RWPE2 (cell line): ENCODE measurements around the gene MRPS15.
A peak's percentile ranks its signal among the peaks of the same experiment; 100 is the strongest.

Source experiments
- ATAC-seq: fragments of 200-7000 bp; cut with Tn5 transposase; 3 replicates; pipeline ENCODE4 v1.9.1; 2021; ENCODE audit warnings: low read depth
- DNase-seq: peaks from one replicate; pipeline ENCODE4 v3.0.0-alpha.2; 2020; ENCODE audit warnings: low spot score
- H3K27ac ChIP-seq: fragments of 450-650 bp; 2 replicates; pipeline ENCODE4 v1.5.1; 2017; ENCODE audit warnings: mild to moderate bottlenecking; ENCODE audit not compliant: poor library complexity, severe bottlenecking
- H3K27me3 ChIP-seq: fragments of 250-450 bp; sonication (Bioruptor Pico); 2 replicates; pipeline ENCODE4 v1.5.1; 2021; ENCODE audit warnings: mild to moderate bottlenecking, moderate library complexity; ENCODE audit not compliant: insufficient read depth, poor library complexity, severe bottlenecking
- H3K36me3 ChIP-seq: fragments of 250-450 bp; sonication (Bioruptor Pico); 2 replicates; pipeline ENCODE4 v1.5.1; 2020; ENCODE audit warnings: low read depth, mild to moderate bottlenecking, moderate library complexity
- H3K4me1 ChIP-seq: fragments of 250-450 bp; sonication (Bioruptor Pico); 2 replicates; pipeline ENCODE4 v1.5.1; 2021; ENCODE audit warnings: mild to moderate bottlenecking, moderate library complexity; ENCODE audit not compliant: insufficient read depth, poor library complexity, severe bottlenecking
- H3K4me3 ChIP-seq: fragments of 250-450 bp; sonication (Bioruptor Pico); 2 replicates; pipeline ENCODE4 v1.5.1; 2021; ENCODE audit warnings: mild to moderate bottlenecking, moderate library complexity; ENCODE audit not compliant: severe bottlenecking
- H3K9me3 ChIP-seq: fragments of 250-450 bp; sonication (Bioruptor Pico); 2 replicates; pipeline ENCODE4 v1.5.1; 2021; ENCODE audit warnings: mild to moderate bottlenecking, moderate library complexity; ENCODE audit not compliant: severe bottlenecking
- CTCF ChIP-seq: fragments of 450-650 bp; IDR thresholded peaks from one replicate; pipeline ENCODE4 v1.5.1; 2017; ENCODE audit warnings: mild to moderate bottlenecking, moderate library complexity; ENCODE audit not compliant: poor library complexity, severe bottlenecking

The MRPS15 gene

DNA sequence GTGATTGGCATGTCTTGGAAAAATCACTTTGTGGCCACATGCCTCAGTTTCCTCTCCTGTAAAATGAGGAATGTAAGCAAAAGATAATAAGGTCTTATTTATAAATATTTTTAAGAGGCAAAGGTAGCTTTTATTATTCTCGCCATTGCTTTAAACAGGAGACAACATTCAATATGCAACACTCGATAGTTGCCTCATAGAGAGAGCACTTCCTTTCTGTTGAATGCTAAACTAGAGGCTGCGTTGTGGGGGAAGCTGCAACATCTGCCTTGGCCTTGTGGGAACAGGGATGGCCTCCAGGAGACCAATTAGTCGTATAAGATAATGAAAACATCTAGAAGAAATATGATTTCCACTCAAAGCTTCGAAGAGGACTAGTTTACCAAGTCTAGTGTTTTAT is 17.4 kb downstream of the MRPS15 start:
- H3K4me1 ChIP-seq = peaks cover 15% of the 10 kb centered on the region
- no peaks in the 10 kb centered on the region for H3K27me3 ChIP-seq
- ATAC-seq (no peak), DNase-seq (no peak)
- H3K4me3 ChIP-seq = no peak overlapping the region
- no peak for TF ChIP-seq CTCF
- no peak overlapping the region for H3K27ac ChIP-seq
- no peaks in the 10 kb centered on the region for H3K9me3 ChIP-seq
- no peaks in the 10 kb centered on the region for H3K36me3 ChIP-seq

DNA sequence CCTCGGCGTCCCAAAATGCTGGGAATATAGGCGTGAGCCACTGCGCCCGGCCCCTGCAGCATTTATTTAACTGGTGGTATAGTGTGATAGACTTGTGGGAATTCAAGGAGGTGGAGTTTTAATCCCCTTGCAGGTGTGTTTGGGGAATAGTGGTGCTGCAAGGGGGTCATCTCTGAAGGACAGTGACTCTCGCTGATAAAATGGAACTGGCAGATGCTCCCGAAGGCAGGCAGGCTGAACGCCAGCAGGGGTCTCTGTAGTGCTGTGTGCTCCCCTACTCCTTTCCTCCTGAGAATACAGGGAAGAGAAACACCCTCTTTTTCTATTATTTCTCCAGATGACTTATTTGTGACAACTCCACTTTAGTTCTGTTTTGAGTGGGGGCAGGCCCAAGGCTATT is 17.9 kb downstream of the MRPS15 start:
- no peak overlapping the region for H3K4me3 ChIP-seq
- H3K27me3 ChIP-seq = no peaks in the 10 kb centered on the region
- H3K27ac ChIP-seq = no peak overlapping the region
- H3K4me1 ChIP-seq = peaks cover 15% of the 10 kb centered on the region
- peak; percentile 44 for TF ChIP-seq CTCF
- H3K9me3 ChIP-seq = no peaks in the 10 kb centered on the region
- ATAC-seq = no peak
- no peaks in the 10 kb centered on the region for H3K36me3 ChIP-seq
- DNase-seq = no peak

DNA sequence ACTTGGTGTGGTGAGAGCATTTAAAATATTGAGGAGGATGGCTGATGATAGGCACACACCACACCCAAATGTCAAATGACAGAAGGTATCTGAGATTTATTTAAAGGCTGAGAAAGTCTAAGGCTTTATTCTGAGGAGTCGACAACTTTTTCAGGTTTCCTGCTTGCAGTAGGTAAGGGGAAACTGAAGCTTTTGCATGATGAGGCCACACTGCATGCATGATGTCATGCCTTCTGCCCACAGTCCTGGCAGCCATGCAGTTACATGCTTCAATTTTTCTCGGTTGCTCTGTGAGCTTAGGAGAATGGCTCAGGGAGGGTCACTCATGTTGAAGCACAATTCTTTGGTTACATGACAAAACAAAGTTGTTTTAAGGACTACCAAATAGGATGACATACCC is 20.9 kb downstream of the MRPS15 start:
- DNase-seq (no peak), ATAC-seq (no peak)
- Histone ChIP-seq H3K27me3 (no peaks in the 10 kb centered on the region), H3K36me3 (no peaks in the 10 kb centered on the region), H3K4me1 (peaks cover 3% of the 10 kb centered on the region), H3K4me3 (no peak overlapping the region), H3K27ac (no peak overlapping the region), H3K9me3 (no peaks in the 10 kb centered on the region)
- no peak for TF ChIP-seq CTCF

DNA sequence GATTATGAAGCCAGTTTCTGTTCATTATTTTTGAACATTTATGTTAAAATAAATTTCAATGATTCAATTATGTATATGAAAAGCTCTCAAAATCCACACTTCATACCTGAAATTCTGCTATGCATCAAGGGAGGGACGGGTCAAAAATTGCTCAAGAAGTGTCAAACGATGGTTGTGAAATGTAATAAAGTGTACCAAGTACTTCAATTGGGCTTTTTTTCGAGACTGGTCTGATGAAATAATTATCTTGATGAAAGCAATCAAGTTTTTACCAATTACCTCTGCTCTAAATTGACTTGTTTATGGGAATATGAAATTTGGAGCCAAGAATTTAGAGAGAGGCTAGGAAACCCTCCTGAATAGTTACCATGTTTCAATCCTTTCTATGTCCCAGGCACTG is 21.8 kb downstream of the MRPS15 start:
- Histone ChIP-seq H3K9me3 (no peaks in the 10 kb centered on the region), H3K4me3 (no peak overlapping the region), H3K36me3 (no peaks in the 10 kb centered on the region), H3K27ac (no peak overlapping the region), H3K4me1 (peaks cover 3% of the 10 kb centered on the region), H3K27me3 (no peaks in the 10 kb centered on the region)
- DNase-seq = no peak
- no peak for ATAC-seq
- no peak for TF ChIP-seq CTCF

- no peak overlapping the region for H3K27ac ChIP-seq
- H3K9me3 ChIP-seq = no peaks in the 10 kb centered on the region
- H3K36me3 ChIP-seq = no peaks in the 10 kb centered on the region
- ATAC-seq (no peak), DNase-seq (no peak)
- H3K4me1 ChIP-seq = peaks cover 13% of the 10 kb centered on the region
- no peaks in the 10 kb centered on the region for H3K27me3 ChIP-seq
- no peak for TF ChIP-seq CTCF
- no peak overlapping the region for H3K4me3 ChIP-seq
These were observed 23.5 kb downstream of the MRPS15 start for GRCh38 chr1:36440646-36441045.
